CD14-positive monocyte (primary cell): Measurements from ENCODE around the gene ULK4. TPM values are rescaled to one million over a fixed set of nuclear protein-coding genes. Genes with fewer than 3 reads are reported as not detected.

Source experiments
- DNase-seq, 3 donors: peaks; one replicate each; pipeline ENCODE4 v3.0.0-alpha.2; 2011 to 2022
- H2AFZ ChIP-seq: 2 replicates; pipeline ENCODE4 v1.6.0; 2012; ENCODE audit warnings: mild to moderate bottlenecking, low read depth, low read length, inconsistent platforms; ENCODE audit not compliant: insufficient read depth, poor library complexity, severe bottlenecking
- H3K27ac ChIP-seq, 2 donors: 1 replicate in 1 of 2; 2 replicates in 1 of 2; pipeline ENCODE4 v1.5.1; 2012 to 2013; ENCODE audit warnings: low read length in 2 of 2, control low read depth in 1 of 2, inconsistent platforms in 1 of 2, low read depth in 1 of 2, mild to moderate bottlenecking in 1 of 2
- H3K27me3 ChIP-seq, 2 donors: one replicate each; pipeline versions ENCODE4 v1.6.0 to v1.6.1; 2011 to 2013; ENCODE audit warnings: low read length in 2 of 2; ENCODE audit not compliant: control insufficient read depth in 2 of 2, insufficient read depth in 2 of 2
- H3K36me3 ChIP-seq, 2 donors: replicated peaks in 1 of 2; 1 replicate in 1 of 2; 2 replicates in 1 of 2; pipeline versions ENCODE4 v1.5.1 to v1.6.1; 2012 to 2013; ENCODE audit warnings: low read length in 2 of 2, control low read depth in 1 of 2, inconsistent platforms in 1 of 2, mild to moderate bottlenecking in 1 of 2; ENCODE audit not compliant: insufficient read depth in 2 of 2, control insufficient read depth in 1 of 2
- H3K4me1 ChIP-seq, 2 donors: 1 replicate in 1 of 2; 2 replicates in 1 of 2; pipeline versions ENCODE4 v1.5.1 to v1.6.1; 2012 to 2013; ENCODE audit warnings: low read length in 2 of 2, control low read depth in 1 of 2, inconsistent platforms in 1 of 2, mild to moderate bottlenecking in 1 of 2, moderate library complexity in 1 of 2; ENCODE audit not compliant: insufficient read depth in 2 of 2, control insufficient read depth in 1 of 2
- H3K4me2 ChIP-seq: replicated peaks from 2 replicates; pipeline ENCODE3; 2012; ENCODE audit warnings: low read length, moderate library complexity, mild to moderate bottlenecking; ENCODE audit not compliant: poor library complexity, severe bottlenecking; ENCODE audit errors: extremely low read depth
- H3K4me3 ChIP-seq, 3 experiments: fragments of 200-600 bp in 1 of 3; sonication (generic) in 1 of 3; replicated peaks in 1 of 3; 1 replicate in 2 of 3; 2 replicates in 1 of 3; pipeline ENCODE4 v1.5.1; 2011 to 2013; ENCODE audit warnings: low read length in 3 of 3, mild to moderate bottlenecking in 3 of 3, control low read depth in 2 of 3, low read depth in 2 of 3, inconsistent platforms in 1 of 3, moderate library complexity in 1 of 3
- H3K79me2 ChIP-seq: 2 replicates; pipeline ENCODE4 v1.6.0; 2012; ENCODE audit warnings: mild to moderate bottlenecking, control low read depth, inconsistent platforms, low read length, moderate library complexity; ENCODE audit not compliant: insufficient read depth
- H3K9ac ChIP-seq: 2 replicates; pipeline ENCODE4 v1.6.0; 2017; ENCODE audit warnings: low read length, mild to moderate bottlenecking; ENCODE audit not compliant: insufficient read depth, poor library complexity, severe bottlenecking
- H3K9me3 ChIP-seq, 2 donors: replicated peaks in 1 of 2; 1 replicate in 1 of 2; 2 replicates in 1 of 2; pipeline versions ENCODE4 v1.5.1 to v1.6.1; 2012 to 2013; ENCODE audit warnings: low read length in 2 of 2, control low read depth in 1 of 2; ENCODE audit not compliant: control insufficient read depth in 1 of 2, insufficient read depth in 1 of 2
- H4K20me1 ChIP-seq: 2 replicates; pipeline ENCODE4 v1.6.0; 2012; ENCODE audit warnings: mild to moderate bottlenecking, low read length, control low read depth, moderate library complexity; ENCODE audit not compliant: insufficient read depth
- H3K27ac Mint-ChIP-seq, 7 donors: one replicate each; pipeline ENCODE4 v1.8.0; 2020; ENCODE audit warnings: mild to moderate bottlenecking in 7 of 7, mixed read lengths in 7 of 7, moderate library complexity in 6 of 7, inconsistent platforms in 2 of 7
- H3K27me3 Mint-ChIP-seq, 3 donors: one replicate each; pipeline ENCODE4 v1.8.0; 2021 to 2022; ENCODE audit warnings: low read depth in 3 of 3, mild to moderate bottlenecking in 3 of 3, mixed read lengths in 3 of 3, moderate library complexity in 3 of 3, inconsistent platforms in 1 of 3
- H3K36me3 Mint-ChIP-seq, 2 donors: one replicate each; pipeline ENCODE4 v1.8.0; 2020; ENCODE audit warnings: mixed read lengths in 2 of 2, inconsistent platforms in 1 of 2, mild to moderate bottlenecking in 1 of 2
- H3K4me1 Mint-ChIP-seq: one replicate; pipeline ENCODE4 v1.8.0; 2020; ENCODE audit warnings: mild to moderate bottlenecking, mixed read lengths
- H3K4me3 Mint-ChIP-seq, 2 donors: one replicate each; pipeline ENCODE4 v1.8.0; 2020; ENCODE audit warnings: mild to moderate bottlenecking in 2 of 2, mixed read lengths in 2 of 2, moderate library complexity in 1 of 2
- H3K9me3 Mint-ChIP-seq, 7 donors: one replicate each; pipeline ENCODE4 v1.8.0; 2020 to 2022; ENCODE audit warnings: mixed read lengths in 7 of 7, mild to moderate bottlenecking in 6 of 7, moderate library complexity in 6 of 7, inconsistent platforms in 2 of 7
- CTCF ChIP-seq: fragments of 200-600 bp; IDR thresholded peaks from one replicate; pipeline ENCODE4 v1.8.0; 2022; ENCODE audit warnings: antibody characterized with exemption, mild to moderate bottlenecking
- WGBS: methylation state at CpG from one replicate; pipeline ENCODE4 v1.1.5; 2013; ENCODE audit warnings: missing lambda C conversion rate; ENCODE audit not compliant: insufficient coverage; 5-methylcytosine and 5-hydroxymethylcytosine counted together
- intact Hi-C, 2 donors: fragments of 100-400 bp; cut with micrococcal nuclease; formaldehyde crosslinking; loops; one replicate each; pipeline versions ENCODE4 v1.15.0 to v1.15.1; 2023
- polyA plus RNA-seq, 3 donors: library from polyadenylated mRNA; depleted of rRNA in 1 of 3; unstranded in 2 of 3; stranded (reverse) in 1 of 3; fragments of 300-500 nt in 2 of 3; fragments of >200 nt in 1 of 3; fragmentation: Illumina TruSeq in 2 of 3; gene quantifications; 1 replicate in 2 of 3; 2 replicates in 1 of 3; pipeline ENCODE4 v1.2.3, GENCODE V29; 2012 to 2021

ULK4 gene
- polyA plus RNA-seq, 3 donors = 6.7 to 14.0 (median 11.8) TPM

GRCh38 chr3:41338276-41338675 is 623.6 kb downstream of the ULK4 start:
- DNase-seq = no peak
- H3K9me3 Mint-ChIP-seq = peaks cover 0 to 2% (median 0%) of the 10 kb centered on the region in 7 donors
- H3K36me3 ChIP-seq = no peaks in the 10 kb centered on the region
- no peak overlapping the region for H3K9ac ChIP-seq
- H3K9me3 ChIP-seq = no peaks in the 10 kb centered on the region
- H3K79me2 ChIP-seq = no peaks in the 10 kb centered on the region
- H3K4me3 Mint-ChIP-seq = no peak overlapping the region
- no peaks in the 10 kb centered on the region for H3K4me1 Mint-ChIP-seq
- no peaks in the 10 kb centered on the region for H4K20me1 ChIP-seq
- WGBS = 100% methylated on average over 1 of the region's 1 CpG
- TF ChIP-seq CTCF = no peak
- intact Hi-C loops = no loop called here
- no peak overlapping the region for H3K4me2 ChIP-seq
- no peak overlapping the region for H2AFZ ChIP-seq
- no peaks in the 10 kb centered on the region for H3K4me1 ChIP-seq
- no peaks in the 10 kb centered on the region for H3K27me3 ChIP-seq
- no peaks in the 10 kb centered on the region for H3K36me3 Mint-ChIP-seq
- no peak overlapping the region for H3K4me3 ChIP-seq
- peaks cover 0 to 1% (median 0%) of the 10 kb centered on the region in 3 donors for H3K27me3 Mint-ChIP-seq
- H3K27ac Mint-ChIP-seq = no peak overlapping the region
- H3K27ac ChIP-seq = no peak overlapping the region

- no peaks in the 10 kb centered on the region for H3K4me1 ChIP-seq
- H3K9ac ChIP-seq = no peak overlapping the region
- H3K4me2 ChIP-seq = no peak overlapping the region
- no peaks in the 10 kb centered on the region for H3K27me3 ChIP-seq
- H3K27ac ChIP-seq = no peak overlapping the region
- no peaks in the 10 kb centered on the region for H3K36me3 ChIP-seq
- H2AFZ ChIP-seq = no peak overlapping the region
- H3K4me1 Mint-ChIP-seq = no peaks in the 10 kb centered on the region
- no CpG with 5 or more reads among the region's 2 CpGs for WGBS
- H3K9me3 ChIP-seq = no peaks in the 10 kb centered on the region
- no peaks in the 10 kb centered on the region for H3K36me3 Mint-ChIP-seq
- H3K4me3 Mint-ChIP-seq = no peak overlapping the region
- H3K79me2 ChIP-seq = no peaks in the 10 kb centered on the region
- no peaks in the 10 kb centered on the region for H4K20me1 ChIP-seq
- no peak for TF ChIP-seq CTCF
- intact Hi-C loops = no loop called here
- H3K4me3 ChIP-seq = no peak overlapping the region
- peaks cover 0 to 1% (median 0%) of the 10 kb centered on the region in 3 donors for H3K27me3 Mint-ChIP-seq
- H3K9me3 Mint-ChIP-seq = peaks cover 0 to 2% (median 0%) of the 10 kb centered on the region in 7 donors
- no peak overlapping the region for H3K27ac Mint-ChIP-seq
- DNase-seq = no peak
Measured at GRCh38 chr3:41334426-41334825, 627.5 kb downstream of the ULK4 start.
